Measurements from ENCODE around the gene SRSF12.

The SRSF12 gene

GRCh38 chr6:89117211-89118108 is at the start of gene SRSF12:
SRSF12 (minus strand) TSS chr6:89118071; CDS start chr6:89117887, 184 bp downstream.
- H3K27me3 ChIP-seq (ENCODE audit: low read length), result no peaks in the 10 kb centered on the region
- H3K9me3 ChIP-seq (ENCODE audit: insufficient read depth, low read length), result no peaks in the 10 kb centered on the region
- H3K36me3 ChIP-seq (ENCODE audit: low read length), result no peaks in the 10 kb centered on the region
- H3K4me3 ChIP-seq (ENCODE audit: insufficient read depth, low read length, poor library complexity, severe bottlenecking), result peak within 1 kb of the TSS; percentile 48
- peak within 1 kb of the TSS; percentile 73 for H2AFZ ChIP-seq (ENCODE audit: low read depth, low read length, severe bottlenecking)
- no peaks in the 10 kb centered on the region for H3K9me2 ChIP-seq (replicated peaks; ENCODE audit: insufficient read depth, low read length)
- H3K27ac ChIP-seq (ENCODE audit: low read depth, low read length), result no peak within 1 kb of the TSS
- H3K4me2 ChIP-seq (ENCODE audit: low read depth, low read length, poor library complexity, severe bottlenecking), result peak within 1 kb of the TSS; percentile 59
- TF ChIP-seq EZH2phosphoT487 (conservative IDR thresholded peaks at IDR 0.05; ENCODE audit: low read length) (0 out of 2 replicates have a peak, but pooled peaks have one; percentile 46), CTCF (IDR thresholded peaks at IDR 0.05; ENCODE audit: insufficient read depth, low read length, poor library complexity, severe bottlenecking) (no peak)
- no peaks in the 10 kb centered on the region for H3K79me2 ChIP-seq (ENCODE audit: insufficient read depth, low read length)
- peak within 1 kb of the TSS; percentile 29; the same call in 1 of the 2 replicates for H3K9ac ChIP-seq (ENCODE audit: low read length)
- H4K20me1 ChIP-seq (ENCODE audit: low read depth, low read length), result no peaks in the 10 kb centered on the region
- H3F3A ChIP-seq (ENCODE audit: insufficient read depth), result no peaks in the 10 kb centered on the region

- Histone ChIP-seq H3K4me3 (ENCODE audit: insufficient read depth, low read length, poor library complexity, severe bottlenecking) (no peak overlapping the region), H3K9me3 (ENCODE audit: insufficient read depth, low read length) (no peaks in the 10 kb centered on the region), H3K79me2 (ENCODE audit: insufficient read depth, low read length) (0 out of 2 replicates have a peak, but pooled peaks cover 5% of the 10 kb centered on the region), H3K36me3 (ENCODE audit: low read length) (peaks cover 54% of the 10 kb centered on the region), H3K27ac (ENCODE audit: low read depth, low read length) (no peak overlapping the region), H3F3A (ENCODE audit: insufficient read depth) (peaks cover 15% of the 10 kb centered on the region; the same call in 1 of the 2 replicates), H3K4me2 (ENCODE audit: low read depth, low read length, poor library complexity, severe bottlenecking) (no peak overlapping the region), H3K9me2 (replicated peaks; ENCODE audit: insufficient read depth, low read length) (no peaks in the 10 kb centered on the region), H3K27me3 (ENCODE audit: low read length) (no peaks in the 10 kb centered on the region), H4K20me1 (ENCODE audit: low read depth, low read length) (no peaks in the 10 kb centered on the region), H3K9ac (ENCODE audit: low read length) (no peak overlapping the region), H2AFZ (ENCODE audit: low read depth, low read length, severe bottlenecking) (no peak overlapping the region)
- TF ChIP-seq CTCF (IDR thresholded peaks at IDR 0.05; ENCODE audit: insufficient read depth, low read length, poor library complexity, severe bottlenecking), result no peak
- TF ChIP-seq EZH2phosphoT487 (conservative IDR thresholded peaks at IDR 0.05; ENCODE audit: low read length), result no peak
Measured at GRCh38 chr6:89162047-89162371, 44.1 kb upstream of the SRSF12 start.

- H3K9me2 ChIP-seq (replicated peaks; ENCODE audit: insufficient read depth, low read length), result no peaks in the 10 kb centered on the region
- no peak for TF ChIP-seq CTCF (IDR thresholded peaks at IDR 0.05; ENCODE audit: insufficient read depth, low read length, poor library complexity, severe bottlenecking)
- no peak overlapping the region for H3K4me2 ChIP-seq (ENCODE audit: low read depth, low read length, poor library complexity, severe bottlenecking)
- no peaks in the 10 kb centered on the region for H3K9me3 ChIP-seq (ENCODE audit: insufficient read depth, low read length)
- H3K27me3 ChIP-seq (ENCODE audit: low read length), result no peaks in the 10 kb centered on the region
- no peak overlapping the region for H3K9ac ChIP-seq (ENCODE audit: low read length)
- peaks cover 15% of the 10 kb centered on the region; the same call in 1 of the 2 replicates for H3F3A ChIP-seq (ENCODE audit: insufficient read depth)
- no peak overlapping the region for H3K4me3 ChIP-seq (ENCODE audit: insufficient read depth, low read length, poor library complexity, severe bottlenecking)
- no peak overlapping the region for H2AFZ ChIP-seq (ENCODE audit: low read depth, low read length, severe bottlenecking)
- H3K36me3 ChIP-seq (ENCODE audit: low read length), result peaks cover 54% of the 10 kb centered on the region
- no peaks in the 10 kb centered on the region for H4K20me1 ChIP-seq (ENCODE audit: low read depth, low read length)
- H3K79me2 ChIP-seq (ENCODE audit: insufficient read depth, low read length), result peaks cover 5% of the 10 kb centered on the region; the same call in 1 of the 2 replicates
- no peak overlapping the region for H3K27ac ChIP-seq (ENCODE audit: low read depth, low read length)
Measured at GRCh38 chr6:89161326-89162046, 43.6 kb upstream of the SRSF12 start.

Measured in SU-DHL-6 (cell line).